HK-2 (cell line): ENCODE measurements around the gene ABHD17C.

ENCODE experiments used
- DNase-seq: peaks from one replicate; pipeline ENCODE4 v3.0.0-alpha.2; 2018; ENCODE audit not compliant: unreplicated experiment

ABHD17C gene

DNA sequence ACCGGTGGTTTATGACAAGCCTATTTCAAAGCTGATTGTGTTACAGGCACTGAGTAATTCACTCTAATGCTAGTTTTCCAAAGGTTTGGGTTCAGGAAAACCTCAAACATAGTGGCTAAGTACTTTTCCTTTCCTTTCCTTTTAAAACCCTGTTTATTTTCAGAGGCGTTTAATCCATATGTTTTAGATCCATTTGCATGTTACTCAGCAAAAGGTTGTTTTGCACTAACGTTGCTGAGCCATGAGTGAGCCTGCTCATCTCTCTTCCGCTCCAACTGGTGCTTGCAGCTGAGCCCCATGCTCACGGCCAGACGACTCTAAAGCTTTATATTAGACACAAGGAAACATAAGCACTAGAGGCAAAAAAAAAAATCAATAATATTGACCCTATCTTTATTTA, 93.4 kb downstream of the ABHD17C start:
- no peak for DNase-seq

DNA sequence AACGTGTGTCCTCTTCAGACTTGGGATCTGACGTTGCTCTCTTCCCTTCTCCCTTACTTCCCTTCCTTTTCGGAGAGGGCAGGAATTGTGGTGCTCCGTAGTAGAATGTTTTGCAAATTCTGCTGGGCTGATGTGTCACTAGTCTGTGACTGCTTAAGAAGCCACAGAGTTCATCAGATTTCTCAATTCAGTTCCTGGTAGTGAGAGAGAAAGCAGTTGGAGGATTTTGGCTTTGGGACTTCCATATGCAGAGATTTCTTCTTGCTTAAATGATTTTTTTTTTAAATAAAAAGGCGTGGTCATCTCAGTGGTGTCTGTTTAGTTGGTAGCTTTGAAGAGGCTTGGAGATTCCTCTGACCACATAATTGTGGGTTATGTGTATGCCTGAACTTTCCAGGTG, 94.2 kb downstream of the ABHD17C start:
- DNase-seq, result no peak

DNA sequence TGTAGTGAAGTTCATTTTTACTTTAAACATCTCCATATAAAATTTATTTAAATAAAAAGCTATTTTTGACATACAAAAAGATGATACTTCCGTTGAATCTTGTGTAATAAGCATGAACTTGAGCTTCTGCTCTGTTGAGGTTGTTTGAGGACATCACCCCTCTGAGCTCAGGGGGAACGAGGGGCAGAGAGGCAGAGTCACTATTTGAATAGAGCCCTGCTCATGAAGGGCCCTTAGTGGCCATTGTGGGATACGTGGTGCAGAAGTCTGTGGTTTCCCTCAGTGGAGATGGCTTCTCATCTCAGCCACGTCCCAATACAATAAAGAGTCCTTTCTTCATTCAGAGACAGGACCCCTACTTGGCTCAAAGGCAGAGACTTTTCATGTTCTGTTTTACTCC, 94.7 kb downstream of the ABHD17C start:
- DNase-seq, result no peak

DNA sequence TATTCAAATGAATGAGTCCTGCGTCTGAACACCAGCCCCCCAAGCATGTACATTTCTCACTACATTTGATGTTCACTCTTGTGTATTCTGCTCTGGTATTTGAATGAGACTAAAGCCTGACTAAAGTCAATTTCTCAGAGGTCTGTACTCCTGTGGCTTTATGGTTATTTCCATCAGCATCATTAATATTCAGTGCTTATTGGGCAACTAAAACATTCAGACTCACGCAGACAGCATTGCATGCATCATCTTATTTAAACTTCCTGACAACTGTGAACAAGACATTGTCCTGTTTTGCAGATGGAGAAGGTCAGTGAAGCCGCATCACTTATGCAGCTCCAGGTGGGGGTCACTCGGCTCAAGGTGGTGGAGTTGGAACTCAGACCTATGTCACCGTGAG, 95.1 kb downstream of the ABHD17C start:
- DNase-seq, result no peak

DNA sequence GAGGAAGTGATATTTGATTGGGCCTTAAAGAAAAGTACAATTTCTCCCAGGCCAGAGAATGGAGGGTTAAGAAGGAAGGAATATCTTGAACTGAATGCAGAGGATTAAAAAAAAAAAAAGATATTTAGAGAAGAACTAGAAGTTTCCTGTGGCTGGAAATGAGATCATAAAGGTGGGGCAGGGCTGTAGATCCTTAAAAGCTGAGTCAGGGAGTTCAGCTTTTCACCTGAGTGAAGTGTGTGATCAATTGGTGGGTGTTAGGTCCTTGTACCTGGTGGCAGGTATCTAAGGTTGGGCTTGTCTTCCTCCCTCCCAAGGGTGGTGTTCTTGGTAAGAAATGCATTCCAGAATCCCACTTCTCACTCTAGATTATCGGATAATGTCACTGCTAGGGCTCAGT, 95.9 kb downstream of the ABHD17C start:
- DNase-seq, result no peak

DNA sequence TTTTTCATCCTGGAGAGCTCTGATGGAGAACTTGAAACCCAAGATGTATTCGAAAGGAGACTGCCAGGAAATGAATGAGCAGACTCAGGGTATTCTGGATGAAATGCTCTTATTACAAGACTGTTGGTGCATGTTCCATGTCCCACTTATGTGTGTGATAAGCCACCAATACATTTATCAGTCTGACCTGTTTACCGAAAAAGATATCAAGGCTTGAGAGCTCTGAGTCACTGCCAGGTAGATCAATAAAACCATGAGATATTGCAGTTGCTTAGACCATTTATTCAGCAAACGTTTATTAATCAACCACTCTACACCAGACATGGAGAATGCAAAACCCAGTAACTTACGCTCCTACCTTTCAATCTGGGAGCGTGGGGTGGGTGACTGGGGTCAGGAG, 101.3 kb downstream of the ABHD17C start:
- DNase-seq, result no peak

DNA sequence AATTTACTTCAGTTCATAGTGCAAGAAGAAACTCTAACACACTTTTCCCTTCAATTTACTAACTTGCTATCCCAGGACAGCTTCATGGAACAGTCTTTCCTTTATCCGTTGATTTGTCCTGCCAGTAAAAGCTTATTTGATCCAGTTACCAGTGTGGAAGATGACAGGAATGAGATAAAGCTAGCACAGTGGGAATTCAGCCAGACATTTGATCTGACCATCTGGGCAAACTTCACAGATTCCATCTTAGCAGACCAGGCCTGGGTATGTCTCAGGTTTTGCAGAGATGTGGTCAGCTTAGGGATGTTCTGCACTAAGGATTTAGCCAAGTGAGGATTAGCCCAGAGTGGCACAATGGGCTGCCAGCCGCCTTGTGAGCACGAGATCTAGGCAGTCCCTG, 103.8 kb downstream of the ABHD17C start:
- no peak for DNase-seq

DNA sequence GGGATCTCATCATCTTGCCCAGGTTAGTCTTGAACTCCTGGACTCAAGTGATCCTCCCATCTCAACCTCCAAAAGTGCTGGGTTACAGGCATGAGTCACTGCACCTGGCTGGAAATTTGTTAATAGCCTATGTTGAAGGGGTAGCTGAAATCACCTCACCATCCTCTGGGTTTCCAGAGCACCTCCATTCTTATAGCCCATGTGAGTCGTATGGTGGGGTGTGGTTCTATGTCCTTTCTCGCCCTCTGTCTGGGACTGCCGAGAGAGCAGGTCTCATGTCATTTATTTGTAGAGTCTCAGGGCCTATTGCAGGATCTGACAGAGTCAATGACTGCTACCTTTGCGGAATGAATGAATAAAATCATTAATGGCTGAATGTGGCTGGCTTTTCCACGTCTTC, 105.0 kb downstream of the ABHD17C start:
- DNase-seq, result no peak

DNA sequence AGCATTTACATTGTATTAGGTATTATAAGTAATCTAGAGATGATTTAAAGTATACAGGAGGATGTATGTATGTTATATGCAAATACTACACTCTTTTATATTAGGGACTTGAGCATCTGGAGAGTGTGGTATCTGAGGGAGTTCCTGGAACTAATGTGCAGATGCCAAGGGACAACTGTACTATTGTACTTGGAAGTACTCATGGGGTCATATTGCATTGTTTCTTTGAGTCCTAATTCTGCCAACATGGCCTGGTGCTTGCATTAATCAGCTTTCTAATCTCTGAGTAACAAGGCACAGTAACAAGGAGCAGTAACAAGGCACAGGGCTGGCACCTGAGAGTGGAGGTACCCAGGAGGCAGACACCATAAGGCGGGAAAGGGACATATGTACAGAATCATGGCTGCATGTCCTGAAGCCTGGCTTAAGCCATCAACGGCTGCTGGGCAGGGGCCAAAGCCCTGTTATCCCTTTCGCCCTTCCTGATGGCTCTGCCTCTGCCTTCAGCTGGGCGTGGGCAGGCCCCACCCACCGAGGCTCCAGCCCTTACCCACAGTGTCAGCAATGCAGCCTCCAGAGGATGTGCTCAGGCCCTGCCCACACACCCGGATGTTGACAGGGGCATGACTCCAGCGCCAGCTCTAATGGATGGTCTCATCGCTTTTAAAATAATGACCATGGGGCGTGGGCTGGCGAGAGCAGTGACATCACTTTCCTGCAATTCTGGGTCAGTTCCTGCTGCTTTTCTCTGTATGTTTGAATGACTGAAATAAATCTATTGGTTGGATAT, 107.0 kb downstream of the ABHD17C start:
- no peak for DNase-seq

DNA sequence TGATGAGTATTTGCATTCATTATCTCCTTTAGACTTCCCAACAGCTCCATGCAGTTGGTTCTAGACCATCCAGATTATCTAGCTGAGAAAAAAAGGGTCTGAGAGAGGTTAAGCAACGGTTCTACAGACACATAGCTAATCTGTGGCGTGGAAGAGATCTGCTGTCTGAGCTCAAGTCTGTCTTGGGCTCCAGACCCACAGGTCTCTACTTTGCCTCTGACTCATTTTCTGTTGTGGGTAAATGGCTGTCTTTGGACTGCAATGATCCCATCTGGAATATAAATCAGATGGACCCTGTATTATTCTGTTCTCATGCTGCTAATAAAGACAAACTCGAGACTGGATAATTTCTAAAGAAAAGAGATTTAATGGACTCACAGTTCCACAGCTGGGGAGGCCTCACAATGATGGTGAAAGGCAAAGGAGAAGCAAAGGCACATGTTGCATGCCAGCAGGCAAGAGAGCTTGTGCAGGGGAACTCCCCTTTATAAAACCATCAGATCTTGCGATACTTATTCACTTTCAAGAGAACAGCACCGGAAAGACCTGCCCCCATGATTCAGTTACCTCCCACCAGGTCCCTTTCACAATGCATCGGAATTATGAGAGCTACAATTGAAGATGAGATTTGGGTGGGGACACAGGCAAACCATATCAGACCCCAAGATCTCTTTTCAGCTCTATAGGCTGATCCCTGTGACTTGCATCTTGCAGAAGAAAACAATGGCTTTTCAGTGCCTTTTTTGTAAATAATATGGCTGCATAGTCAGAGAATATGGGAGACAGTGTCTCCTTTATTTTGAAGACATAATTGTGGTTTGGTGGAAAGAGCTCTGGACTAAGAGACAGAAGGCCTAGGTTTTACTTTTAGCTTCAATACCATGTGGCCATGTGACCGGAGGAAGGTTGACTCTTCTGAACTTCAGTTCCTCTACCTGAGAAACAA, 108.7 kb downstream of the ABHD17C start:
- no peak for DNase-seq

DNA sequence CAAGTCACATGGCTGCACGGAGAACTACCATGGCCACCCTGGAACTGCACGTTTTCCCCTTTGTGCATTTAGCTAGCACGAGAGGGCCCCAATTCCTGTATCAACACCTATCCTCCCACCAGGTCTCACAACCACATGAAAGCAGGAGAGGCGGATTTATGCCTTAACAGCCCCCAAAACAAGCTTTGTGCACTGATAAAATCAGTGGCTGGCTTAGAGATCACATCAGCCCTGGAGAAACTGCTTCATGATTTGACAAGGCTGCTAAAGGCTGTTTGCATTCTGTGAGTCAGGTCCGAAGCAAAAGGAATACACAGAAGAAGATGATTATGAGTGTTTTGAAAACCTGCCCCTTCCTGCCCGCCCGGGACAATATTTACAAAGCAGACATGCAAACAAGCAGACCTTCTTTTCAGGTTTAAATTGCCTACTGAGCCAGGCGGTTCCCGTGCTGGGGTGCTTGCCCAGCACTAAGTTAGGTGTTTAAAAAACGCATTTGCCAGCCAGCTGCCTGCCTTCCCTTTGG, 109.9 kb downstream of the ABHD17C start:
- no peak for DNase-seq
